ENCODE measurements around the gene HKDC1. TPM values are rescaled to one million over a fixed set of nuclear protein-coding genes. Genes with fewer than 3 reads are reported as not detected.
"Not testable (repeated sequence)": the region's sequence is repeated elsewhere in the genome, so short reads cannot be mapped to it uniquely, and the experiment has no call there.

HKDC1 gene
- total and polyA plus RNA-seq, 4 donors: 1.5 to 11.1 (median 4.6) TPM

DNA sequence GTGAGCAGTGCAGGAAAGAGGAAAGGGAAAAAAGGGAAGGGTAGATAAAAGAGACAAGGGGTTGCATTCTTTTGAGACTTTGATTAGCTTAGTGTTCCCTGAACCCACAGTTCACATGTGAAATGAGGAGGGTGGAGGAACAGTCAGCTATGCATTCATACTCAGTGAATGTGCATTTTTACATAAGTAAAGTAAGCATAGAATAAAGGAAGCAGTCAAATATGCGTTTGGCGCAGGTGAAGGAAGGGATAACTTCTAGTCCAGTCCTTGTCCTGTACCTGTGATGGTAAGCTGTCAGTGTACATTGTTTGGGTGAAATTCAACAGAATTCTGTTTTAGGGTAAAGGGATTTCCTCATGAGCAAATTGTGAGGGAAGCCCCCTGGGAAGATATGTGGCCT, 86.3 kb downstream of the HKDC1 start:
- Histone ChIP-seq H3K4me1 (ENCODE audit: control insufficient read depth in 5 of 5, insufficient read depth in 5 of 5, low read length in 5 of 5) (peaks cover 0 to 4% (median 0%) of the 10 kb centered on the region in 5 donors), H3K4me3 (no peak overlapping the region), H3K27ac (ENCODE audit: low read depth in 1 of 2, low read length in 1 of 2) (no peak overlapping the region), H3K27me3 (ENCODE audit: control insufficient read depth in 3 of 3, insufficient read depth in 3 of 3, low read length in 2 of 3) (no peaks in the 10 kb centered on the region), H3K9me3 (ENCODE audit: control insufficient read depth in 4 of 4, insufficient read depth in 3 of 4, low read length in 3 of 4) (no peaks in the 10 kb centered on the region), H3K36me3 (ENCODE audit: control insufficient read depth in 4 of 4, insufficient read depth in 4 of 4, low read length in 4 of 4) (no peaks in the 10 kb centered on the region), H3K9ac (ENCODE audit: insufficient read depth in 1 of 2, low read length in 2 of 2) (no peak overlapping the region)
- ATAC-seq (ENCODE audit: insufficient read depth, low FRiP score) (no peak), DNase-seq (no peak)
- WGBS, 2 donors: 90 to 95% methylated on average over 2 of the region's 2 CpGs
- no peak for TF ChIP-seq CTCF (IDR thresholded peaks at IDR 0.05; ENCODE audit: control extremely low read depth, extremely low read depth)

GRCh38 chr10:69307434-69307833, 87.3 kb downstream of the HKDC1 start:
- 80 to 90% methylated on average over 4 of the region's 4 CpGs for WGBS, 2 donors
- no peak for ATAC-seq (ENCODE audit: insufficient read depth, low FRiP score)
- no peak for TF ChIP-seq CTCF (IDR thresholded peaks at IDR 0.05; ENCODE audit: control extremely low read depth, extremely low read depth)

GRCh38 chr10:69308304-69308703, 88.2 kb downstream of the HKDC1 start:
- WGBS, 2 donors: 94 to 98% methylated on average over 10 of the region's 10 CpGs
- not testable (repeated sequence) for H3K27me3 ChIP-seq (ENCODE audit: control insufficient read depth in 3 of 3, insufficient read depth in 3 of 3, low read length in 2 of 3); H3K4me3 ChIP-seq; H3K4me1 ChIP-seq (ENCODE audit: control insufficient read depth in 5 of 5, insufficient read depth in 5 of 5, low read length in 5 of 5); H3K9ac ChIP-seq (ENCODE audit: insufficient read depth in 1 of 2, low read length in 2 of 2); ATAC-seq (ENCODE audit: insufficient read depth, low FRiP score); H3K27ac ChIP-seq (ENCODE audit: low read depth in 1 of 2, low read length in 1 of 2); H3K36me3 ChIP-seq (ENCODE audit: control insufficient read depth in 4 of 4, insufficient read depth in 4 of 4, low read length in 4 of 4); DNase-seq; H3K9me3 ChIP-seq (ENCODE audit: control insufficient read depth in 4 of 4, insufficient read depth in 3 of 4, low read length in 3 of 4)

More at GRCh38 chr10:69307434-69307833, 87.3 kb downstream of the HKDC1 start:
- no peaks in the 10 kb centered on the region for H3K27me3 ChIP-seq (ENCODE audit: control insufficient read depth in 3 of 3, insufficient read depth in 3 of 3, low read length in 2 of 3)
- no peak for DNase-seq
- no peak overlapping the region for H3K9ac ChIP-seq (ENCODE audit: insufficient read depth in 1 of 2, low read length in 2 of 2)
- no peaks in the 10 kb centered on the region for H3K9me3 ChIP-seq (ENCODE audit: control insufficient read depth in 4 of 4, insufficient read depth in 3 of 4, low read length in 3 of 4)
- H3K27ac ChIP-seq (ENCODE audit: low read depth in 1 of 2, low read length in 1 of 2): no peak overlapping the region
- no peaks in the 10 kb centered on the region for H3K36me3 ChIP-seq (ENCODE audit: control insufficient read depth in 4 of 4, insufficient read depth in 4 of 4, low read length in 4 of 4)
- no peak overlapping the region for H3K4me3 ChIP-seq
- H3K4me1 ChIP-seq (ENCODE audit: control insufficient read depth in 5 of 5, insufficient read depth in 5 of 5, low read length in 5 of 5): peaks cover 0 to 5% (median 0%) of the 10 kb centered on the region in 5 donors

DNA sequence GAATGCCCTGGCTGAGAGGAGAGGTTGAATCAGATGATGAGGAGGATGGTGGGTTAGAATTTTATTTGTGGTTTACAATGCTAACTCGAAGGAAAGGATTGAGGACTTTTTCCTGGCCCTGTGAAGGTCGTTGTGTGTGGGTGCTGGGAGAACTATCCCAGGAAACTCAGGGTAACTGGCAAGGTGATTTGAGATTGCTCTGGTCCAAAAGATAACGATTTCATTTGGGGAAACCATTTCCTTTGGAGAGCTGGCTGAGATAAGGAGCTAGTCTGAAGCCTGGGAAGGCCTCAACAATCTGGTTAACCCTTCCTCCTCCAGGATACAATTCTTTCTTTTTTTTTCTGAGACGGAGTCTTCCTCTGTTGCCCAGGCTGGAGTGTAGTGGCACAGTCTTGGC, 91.2 kb downstream of the HKDC1 start:
- Histone ChIP-seq H3K4me3 (no peak overlapping the region), H3K36me3 (ENCODE audit: control insufficient read depth in 4 of 4, insufficient read depth in 4 of 4, low read length in 4 of 4) (no peaks in the 10 kb centered on the region), H3K9ac (ENCODE audit: insufficient read depth in 1 of 2, low read length in 2 of 2) (no peak overlapping the region), H3K4me1 (ENCODE audit: control insufficient read depth in 5 of 5, insufficient read depth in 5 of 5, low read length in 5 of 5) (peaks cover 0 to 5% (median 0%) of the 10 kb centered on the region in 5 donors), H3K9me3 (ENCODE audit: control insufficient read depth in 4 of 4, insufficient read depth in 3 of 4, low read length in 3 of 4) (no peaks in the 10 kb centered on the region), H3K27me3 (ENCODE audit: control insufficient read depth in 3 of 3, insufficient read depth in 3 of 3, low read length in 2 of 3) (no peaks in the 10 kb centered on the region), H3K27ac (ENCODE audit: low read depth in 1 of 2, low read length in 1 of 2) (no peak overlapping the region)
- DNase-seq (no peak), ATAC-seq (ENCODE audit: insufficient read depth, low FRiP score) (no peak)
- TF ChIP-seq CTCF (IDR thresholded peaks at IDR 0.05; ENCODE audit: control extremely low read depth, extremely low read depth): no peak
- WGBS, 2 donors: 35 to 46% methylated on average over 4 of the region's 4 CpGs
